ENCODE results near the gene POLR3H.

DNA sequence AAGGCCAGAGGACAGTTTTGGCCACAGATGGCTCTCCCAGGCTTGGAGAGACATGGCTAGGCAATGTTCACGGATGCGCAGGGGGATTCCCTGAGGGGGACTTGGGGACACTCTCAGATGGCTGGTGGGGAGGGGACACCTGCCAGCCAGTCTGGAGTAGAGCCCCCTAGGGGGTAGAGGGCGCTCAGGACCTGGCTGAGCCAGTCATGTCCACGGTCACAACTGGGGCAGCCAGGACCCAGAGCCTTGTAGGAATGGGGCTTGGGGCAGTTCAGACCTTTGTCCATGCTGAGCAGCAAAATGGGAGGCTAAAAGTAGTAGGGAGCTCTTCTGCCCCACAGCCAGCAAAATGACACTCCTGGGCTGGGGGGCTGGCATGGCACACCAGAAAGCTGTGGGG is 18.2 kb upstream of the POLR3H start:
- TF ChIP-seq SALL2 (tag by site-specific recombination; IDR thresholded peaks at IDR 0.05; ENCODE audit: borderline replicate concordance) = no peak
- TF ChIP-seq MEIS1 (CRISPR knock-in tag; IDR thresholded peaks at IDR 0.05; ENCODE audit: borderline replicate concordance) = no peak
- TF ChIP-seq, protein P1, sequence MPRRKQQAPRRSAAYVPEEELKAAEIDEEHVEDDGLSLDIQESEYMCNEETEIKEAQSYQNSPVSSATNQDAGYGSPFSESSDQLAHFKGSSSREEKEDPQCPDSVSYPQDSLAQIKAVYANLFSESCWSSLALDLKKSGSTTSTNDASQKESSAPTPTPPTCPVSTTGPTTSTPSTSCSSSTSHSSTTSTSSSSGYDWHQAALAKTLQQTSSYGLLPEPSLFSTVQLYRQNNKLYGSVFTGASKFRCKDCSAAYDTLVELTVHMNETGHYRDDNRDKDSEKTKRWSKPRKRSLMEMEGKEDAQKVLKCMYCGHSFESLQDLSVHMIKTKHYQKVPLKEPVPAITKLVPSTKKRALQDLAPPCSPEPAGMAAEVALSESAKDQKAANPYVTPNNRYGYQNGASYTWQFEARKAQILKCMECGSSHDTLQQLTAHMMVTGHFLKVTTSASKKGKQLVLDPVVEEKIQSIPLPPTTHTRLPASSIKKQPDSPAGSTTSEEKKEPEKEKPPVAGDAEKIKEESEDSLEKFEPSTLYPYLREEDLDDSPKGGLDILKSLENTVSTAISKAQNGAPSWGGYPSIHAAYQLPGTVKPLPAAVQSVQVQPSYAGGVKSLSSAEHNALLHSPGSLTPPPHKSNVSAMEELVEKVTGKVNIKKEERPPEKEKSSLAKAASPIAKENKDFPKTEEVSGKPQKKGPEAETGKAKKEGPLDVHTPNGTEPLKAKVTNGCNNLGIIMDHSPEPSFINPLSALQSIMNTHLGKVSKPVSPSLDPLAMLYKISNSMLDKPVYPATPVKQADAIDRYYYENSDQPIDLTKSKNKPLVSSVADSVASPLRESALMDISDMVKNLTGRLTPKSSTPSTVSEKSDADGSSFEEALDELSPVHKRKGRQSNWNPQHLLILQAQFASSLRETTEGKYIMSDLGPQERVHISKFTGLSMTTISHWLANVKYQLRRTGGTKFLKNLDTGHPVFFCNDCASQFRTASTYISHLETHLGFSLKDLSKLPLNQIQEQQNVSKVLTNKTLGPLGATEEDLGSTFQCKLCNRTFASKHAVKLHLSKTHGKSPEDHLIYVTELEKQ (tag by site-specific recombination; IDR thresholded peaks at IDR 0.05; ENCODE audit: borderline replicate concordance) = no peak
- TF ChIP-seq, protein P2, sequence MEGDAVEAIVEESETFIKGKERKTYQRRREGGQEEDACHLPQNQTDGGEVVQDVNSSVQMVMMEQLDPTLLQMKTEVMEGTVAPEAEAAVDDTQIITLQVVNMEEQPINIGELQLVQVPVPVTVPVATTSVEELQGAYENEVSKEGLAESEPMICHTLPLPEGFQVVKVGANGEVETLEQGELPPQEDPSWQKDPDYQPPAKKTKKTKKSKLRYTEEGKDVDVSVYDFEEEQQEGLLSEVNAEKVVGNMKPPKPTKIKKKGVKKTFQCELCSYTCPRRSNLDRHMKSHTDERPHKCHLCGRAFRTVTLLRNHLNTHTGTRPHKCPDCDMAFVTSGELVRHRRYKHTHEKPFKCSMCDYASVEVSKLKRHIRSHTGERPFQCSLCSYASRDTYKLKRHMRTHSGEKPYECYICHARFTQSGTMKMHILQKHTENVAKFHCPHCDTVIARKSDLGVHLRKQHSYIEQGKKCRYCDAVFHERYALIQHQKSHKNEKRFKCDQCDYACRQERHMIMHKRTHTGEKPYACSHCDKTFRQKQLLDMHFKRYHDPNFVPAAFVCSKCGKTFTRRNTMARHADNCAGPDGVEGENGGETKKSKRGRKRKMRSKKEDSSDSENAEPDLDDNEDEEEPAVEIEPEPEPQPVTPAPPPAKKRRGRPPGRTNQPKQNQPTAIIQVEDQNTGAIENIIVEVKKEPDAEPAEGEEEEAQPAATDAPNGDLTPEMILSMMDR (tag by site-specific recombination; IDR thresholded peaks at IDR 0.05) = no peak
- no peak for TF ChIP-seq ZNF776 (tag by site-specific recombination; IDR thresholded peaks at IDR 0.05; ENCODE audit: borderline replicate concordance)
- TF ChIP-seq SP7 (tag by site-specific recombination; IDR thresholded peaks at IDR 0.05) = no peak
- TF ChIP-seq SP2 (tag by site-specific recombination; IDR thresholded peaks at IDR 0.05) = no peak
- TF ChIP-seq, protein P3, sequence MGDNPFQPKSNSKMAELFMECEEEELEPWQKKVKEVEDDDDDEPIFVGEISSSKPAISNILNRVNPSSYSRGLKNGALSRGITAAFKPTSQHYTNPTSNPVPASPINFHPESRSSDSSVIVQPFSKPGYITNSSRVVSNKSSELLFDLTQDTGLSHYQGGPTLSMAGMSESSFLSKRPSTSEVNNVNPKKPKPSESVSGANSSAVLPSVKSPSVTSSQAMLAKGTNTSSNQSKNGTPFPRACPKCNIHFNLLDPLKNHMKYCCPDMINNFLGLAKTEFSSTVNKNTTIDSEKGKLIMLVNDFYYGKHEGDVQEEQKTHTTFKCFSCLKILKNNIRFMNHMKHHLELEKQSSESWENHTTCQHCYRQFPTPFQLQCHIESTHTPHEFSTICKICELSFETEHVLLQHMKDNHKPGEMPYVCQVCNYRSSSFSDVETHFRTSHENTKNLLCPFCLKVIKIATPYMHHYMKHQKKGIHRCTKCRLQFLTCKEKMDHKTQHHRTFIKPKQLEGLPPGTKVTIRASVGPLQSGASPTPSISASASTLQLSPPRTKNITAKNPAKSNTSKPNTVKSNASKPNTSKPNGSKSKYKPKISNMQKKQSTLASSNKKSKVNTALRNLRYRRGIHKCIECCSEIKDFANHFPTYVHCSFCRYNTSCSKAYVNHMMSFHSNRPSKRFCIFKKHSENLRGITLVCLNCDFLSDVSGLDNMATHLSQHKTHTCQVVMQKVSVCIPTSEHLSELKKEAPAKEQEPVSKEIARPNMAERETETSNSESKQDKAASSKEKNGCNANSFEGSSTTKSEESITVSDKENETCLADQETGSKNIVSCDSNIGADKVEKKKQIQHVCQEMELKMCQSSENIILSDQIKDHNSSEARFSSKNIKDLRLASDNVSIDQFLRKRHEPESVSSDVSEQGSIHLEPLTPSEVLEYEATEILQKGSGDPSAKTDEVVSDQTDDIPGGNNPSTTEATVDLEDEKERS (tag by site-specific recombination; IDR thresholded peaks at IDR 0.05) = no peak
- TF ChIP-seq, protein P4, sequence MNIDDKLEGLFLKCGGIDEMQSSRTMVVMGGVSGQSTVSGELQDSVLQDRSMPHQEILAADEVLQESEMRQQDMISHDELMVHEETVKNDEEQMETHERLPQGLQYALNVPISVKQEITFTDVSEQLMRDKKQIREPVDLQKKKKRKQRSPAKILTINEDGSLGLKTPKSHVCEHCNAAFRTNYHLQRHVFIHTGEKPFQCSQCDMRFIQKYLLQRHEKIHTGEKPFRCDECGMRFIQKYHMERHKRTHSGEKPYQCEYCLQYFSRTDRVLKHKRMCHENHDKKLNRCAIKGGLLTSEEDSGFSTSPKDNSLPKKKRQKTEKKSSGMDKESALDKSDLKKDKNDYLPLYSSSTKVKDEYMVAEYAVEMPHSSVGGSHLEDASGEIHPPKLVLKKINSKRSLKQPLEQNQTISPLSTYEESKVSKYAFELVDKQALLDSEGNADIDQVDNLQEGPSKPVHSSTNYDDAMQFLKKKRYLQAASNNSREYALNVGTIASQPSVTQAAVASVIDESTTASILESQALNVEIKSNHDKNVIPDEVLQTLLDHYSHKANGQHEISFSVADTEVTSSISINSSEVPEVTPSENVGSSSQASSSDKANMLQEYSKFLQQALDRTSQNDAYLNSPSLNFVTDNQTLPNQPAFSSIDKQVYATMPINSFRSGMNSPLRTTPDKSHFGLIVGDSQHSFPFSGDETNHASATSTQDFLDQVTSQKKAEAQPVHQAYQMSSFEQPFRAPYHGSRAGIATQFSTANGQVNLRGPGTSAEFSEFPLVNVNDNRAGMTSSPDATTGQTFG (tag by site-specific recombination; IDR thresholded peaks at IDR 0.05; ENCODE audit: borderline replicate concordance) = no peak
- no peak for TF ChIP-seq ZNF341 (tag by site-specific recombination; IDR thresholded peaks at IDR 0.05; ENCODE audit: low read depth)
- no peak for TF ChIP-seq ZNF560 (tag by site-specific recombination; IDR thresholded peaks at IDR 0.05; ENCODE audit: borderline replicate concordance)
- TF ChIP-seq, protein P5, sequence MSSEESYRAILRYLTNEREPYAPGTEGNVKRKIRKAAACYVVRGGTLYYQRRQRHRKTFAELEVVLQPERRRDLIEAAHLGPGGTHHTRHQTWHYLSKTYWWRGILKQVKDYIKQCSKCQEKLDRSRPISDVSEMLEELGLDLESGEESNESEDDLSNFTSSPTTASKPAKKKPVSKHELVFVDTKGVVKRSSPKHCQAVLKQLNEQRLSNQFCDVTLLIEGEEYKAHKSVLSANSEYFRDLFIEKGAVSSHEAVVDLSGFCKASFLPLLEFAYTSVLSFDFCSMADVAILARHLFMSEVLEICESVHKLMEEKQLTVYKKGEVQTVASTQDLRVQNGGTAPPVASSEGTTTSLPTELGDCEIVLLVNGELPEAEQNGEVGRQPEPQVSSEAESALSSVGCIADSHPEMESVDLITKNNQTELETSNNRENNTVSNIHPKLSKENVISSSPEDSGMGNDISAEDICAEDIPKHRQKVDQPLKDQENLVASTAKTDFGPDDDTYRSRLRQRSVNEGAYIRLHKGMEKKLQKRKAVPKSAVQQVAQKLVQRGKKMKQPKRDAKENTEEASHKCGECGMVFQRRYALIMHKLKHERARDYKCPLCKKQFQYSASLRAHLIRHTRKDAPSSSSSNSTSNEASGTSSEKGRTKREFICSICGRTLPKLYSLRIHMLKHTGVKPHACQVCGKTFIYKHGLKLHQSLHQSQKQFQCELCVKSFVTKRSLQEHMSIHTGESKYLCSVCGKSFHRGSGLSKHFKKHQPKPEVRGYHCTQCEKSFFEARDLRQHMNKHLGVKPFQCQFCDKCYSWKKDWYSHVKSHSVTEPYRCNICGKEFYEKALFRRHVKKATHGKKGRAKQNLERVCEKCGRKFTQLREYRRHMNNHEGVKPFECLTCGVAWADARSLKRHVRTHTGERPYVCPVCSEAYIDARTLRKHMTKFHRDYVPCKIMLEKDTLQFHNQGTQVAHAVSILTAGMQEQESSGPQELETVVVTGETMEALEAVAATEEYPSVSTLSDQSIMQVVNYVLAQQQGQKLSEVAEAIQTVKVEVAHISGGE (tag by site-specific recombination; conservative IDR thresholded peaks at IDR 0.05; ENCODE audit: low read depth) = no peak
- TF ChIP-seq ZNF707 (tag by site-specific recombination; IDR thresholded peaks at IDR 0.05) = no peak
- TF ChIP-seq MZF1 (tag by site-specific recombination; IDR thresholded peaks at IDR 0.05; ENCODE audit: borderline replicate concordance) = no peak
